Cardiac septum (tissue), 1 donor: Measurements from ENCODE around the gene B3GAT2. TPM values are rescaled to one million over a fixed set of nuclear protein-coding genes. Genes with fewer than 3 reads are reported as not detected.
A peak's percentile ranks its signal among the peaks of the same experiment; 100 is the strongest.
"Not testable (repeated sequence)": the region's sequence is repeated elsewhere in the genome, so short reads cannot be mapped to it uniquely, and the experiment has no call there.

Experiments used
- DNase-seq: peaks from one replicate; pipeline ENCODE4 v3.0.0-alpha.2; 2020; ENCODE audit warnings: low spot score
- intact Hi-C: fragments of 100-400 bp; cut with DNase I; formaldehyde crosslinking; loops from one replicate; pipeline ENCODE4 v1.14.0; 2022
- long read RNA-seq: library from polyadenylated mRNA; unstranded; transcript quantifications from one replicate; pipeline ENCODE4 v2.0.0, GENCODE V29; 2021
- total RNA-seq: library from RNA; stranded (reverse); fragmentation: NEBNext Ultra II Directional; extraction: Animal tissue kit (Norgen Biotek cat#: 25700); gene quantifications from one replicate; pipeline ENCODE4 v1.2.1, GENCODE V29; 2021
- donor health status: DM: no; HTN: no; CAD: no.

Gene B3GAT2
- not detected for total RNA-seq
- long read RNA-seq, partial matches to known transcripts = 0 of 4 reads
- long read RNA-seq, other reads (novel, unspliced or antisense) = 4 of 4 reads

DNA sequence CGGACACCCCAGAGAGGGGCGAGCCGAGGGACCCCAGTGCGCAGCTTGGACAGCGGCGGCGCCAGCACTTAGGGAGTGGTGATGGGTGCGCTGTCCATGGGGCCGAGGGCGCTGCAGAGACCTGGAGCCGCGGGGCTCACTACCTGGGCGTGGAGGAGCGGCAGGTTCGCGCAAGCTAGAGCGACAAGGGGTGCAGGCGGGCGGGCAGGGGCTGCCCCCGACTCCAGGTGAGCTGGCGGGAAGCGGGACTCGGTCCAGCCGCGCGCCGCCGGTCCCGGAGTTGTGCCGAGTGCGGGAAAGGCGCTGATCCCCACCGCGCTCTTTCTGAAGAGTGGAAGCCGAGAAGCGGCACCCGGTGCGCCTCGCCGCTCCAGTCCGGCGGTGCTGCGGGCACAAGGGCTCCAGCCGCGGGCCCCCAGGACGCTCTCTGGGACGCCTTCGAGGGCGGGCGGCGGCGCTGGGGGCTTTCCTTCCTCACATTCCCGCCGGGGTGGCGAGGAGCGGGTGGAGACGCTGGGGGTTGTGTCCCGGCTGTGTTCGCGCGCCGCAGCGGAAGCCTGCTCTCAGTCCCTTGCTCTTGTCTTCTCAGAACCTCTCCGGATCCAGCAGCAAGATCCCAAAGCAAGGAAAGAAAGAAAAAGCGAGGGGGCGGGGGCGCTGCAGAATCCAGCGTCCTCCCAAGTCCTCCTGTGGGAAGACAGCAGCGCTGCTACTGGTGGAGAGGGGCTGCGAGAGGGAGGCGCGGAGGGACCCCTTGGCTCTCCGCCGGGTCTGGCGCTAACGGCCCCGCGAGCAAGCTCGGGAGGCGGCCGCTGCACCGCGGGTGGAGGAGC is at the start of gene B3GAT2:
Gene B3GAT2 (minus strand): TSS at position 610 of the 833 bp plus-strand sequence. CDS start 631 bp downstream, outside the sequence.
- intact Hi-C loops = loop anchor here (5.0 to 10.0 kb wide), 2 partner anchors 254 to 412 kb away; no protein-coding TSS in a partner anchor
- no peak for DNase-seq

DNA sequence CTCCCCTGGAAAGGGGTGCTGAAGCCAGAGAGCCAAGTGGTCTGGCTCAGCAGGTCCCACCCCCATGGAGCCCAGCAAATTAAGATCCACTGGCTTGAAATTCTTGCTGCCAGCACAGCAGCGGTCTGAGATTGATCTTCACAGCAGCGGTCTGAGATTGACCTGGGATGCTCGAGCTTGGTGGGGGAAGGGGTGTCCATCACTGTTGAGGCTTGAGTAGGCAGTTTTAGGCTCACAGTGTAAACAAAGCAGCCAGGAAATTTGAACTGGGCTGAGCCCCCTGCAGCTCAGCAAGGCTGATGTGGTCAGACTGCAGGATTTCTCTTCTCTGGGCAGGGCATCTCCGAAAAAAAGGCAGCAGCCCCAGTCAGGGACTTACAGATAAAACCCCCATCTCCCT is 41.3 kb upstream of the B3GAT2 start:
- no peak for DNase-seq
- intact Hi-C loops = no loop called here

DNA sequence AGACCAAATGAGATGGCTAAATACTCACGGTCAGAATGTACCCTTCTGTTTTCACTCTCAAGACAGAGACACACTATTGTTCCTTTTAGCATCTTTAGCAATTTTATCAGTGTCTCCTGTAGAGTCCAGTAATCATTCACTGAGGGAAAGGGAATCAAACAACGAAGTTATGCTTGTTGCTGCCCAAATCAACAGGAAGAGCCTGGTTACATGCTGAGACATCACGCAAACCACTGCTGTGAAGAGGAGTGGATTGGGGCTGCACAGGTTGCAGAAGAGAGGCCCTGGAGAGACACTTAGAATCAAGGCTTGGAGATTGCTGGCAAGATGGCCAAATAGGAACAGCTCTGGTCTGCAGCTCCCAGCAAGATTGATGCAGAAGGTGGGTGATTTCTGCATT is 40.5 kb upstream of the B3GAT2 start:
- DNase-seq = no peak
- intact Hi-C loops = no loop called here

DNA sequence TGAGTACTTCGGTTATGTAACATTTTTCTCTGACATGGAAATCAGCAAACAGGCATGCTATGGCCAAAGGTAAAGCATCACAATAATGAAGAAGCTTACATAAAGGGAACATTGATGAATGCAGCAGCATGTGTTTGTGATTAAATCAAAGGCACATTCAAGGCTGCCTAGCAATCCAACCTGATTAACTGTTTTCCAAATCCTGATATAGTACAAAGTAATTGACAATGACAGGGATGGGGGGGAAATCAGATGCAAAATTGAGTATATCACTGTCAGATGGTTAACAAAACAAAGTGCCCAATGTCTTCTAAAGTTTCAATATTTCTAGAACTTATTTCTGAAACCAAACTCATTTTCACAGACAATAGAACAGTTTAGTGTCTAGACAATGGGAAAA is 39.2 kb upstream of the B3GAT2 start:
- no peak for DNase-seq
- intact Hi-C loops = no loop called here

GRCh38 chr6:70995411-70995810 is 38.6 kb upstream of the B3GAT2 start:
- no peak for DNase-seq
- intact Hi-C loops = no loop called here

- intact Hi-C loops = no loop called here
- no peak for DNase-seq
These were observed 34.4 kb upstream of the B3GAT2 start for GRCh38 chr6:70991253-70991652.

GRCh38 chr6:70985156-70985555 is 28.3 kb upstream of the B3GAT2 start:
- intact Hi-C loops = no loop called here
- no peak for DNase-seq

- intact Hi-C loops = no loop called here
- no peak for DNase-seq
These were observed 25.9 kb upstream of the B3GAT2 start for GRCh38 chr6:70982747-70983146.

GRCh38 chr6:70980727-70981126 is 23.9 kb upstream of the B3GAT2 start:
- intact Hi-C loops = no loop called here
- no peak for DNase-seq

DNA sequence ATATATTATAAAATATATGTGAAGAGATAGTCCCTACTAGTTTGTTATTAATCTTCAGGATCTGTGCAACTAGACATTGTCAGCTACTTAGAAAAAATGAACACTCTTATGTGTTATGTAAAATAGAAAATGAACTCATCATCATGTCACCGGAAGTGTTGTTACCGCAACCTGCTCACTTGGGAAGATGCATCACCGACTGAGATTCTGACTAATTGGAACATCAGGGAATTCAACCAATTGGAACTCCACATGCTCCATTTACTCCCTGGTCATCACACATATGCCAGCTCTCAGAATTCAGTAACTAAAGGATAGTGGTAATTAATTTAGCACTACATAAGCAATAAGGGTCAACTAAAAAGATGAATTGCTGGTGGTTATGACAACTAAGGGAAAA is 16.7 kb upstream of the B3GAT2 start:
- intact Hi-C loops = no loop called here

DNA sequence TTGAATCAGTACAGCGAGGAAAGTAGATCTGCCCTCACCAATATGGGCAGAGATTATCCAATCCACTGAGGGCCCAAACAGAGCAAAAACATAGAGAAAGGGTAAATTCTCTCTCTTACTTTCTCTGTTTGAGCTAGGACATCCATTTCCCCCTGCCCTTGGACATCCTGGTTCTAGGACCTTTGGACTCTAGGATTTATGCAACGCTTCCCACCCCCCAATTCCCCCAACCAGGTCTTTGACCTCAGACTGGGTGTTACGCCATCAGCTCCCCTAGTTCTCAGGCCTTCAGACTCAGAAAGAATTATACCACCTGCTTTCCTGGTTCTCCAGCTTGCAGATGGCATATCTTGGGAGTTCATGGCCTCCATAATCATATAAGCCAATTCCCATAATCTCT is 10.2 kb upstream of the B3GAT2 start:
- no peak for DNase-seq
- intact Hi-C loops = no loop called here

More for the DNA sequence above, 16.7 kb upstream of the B3GAT2 start:
- no peak for DNase-seq

- no peak for DNase-seq
- intact Hi-C loops = loop anchor here (5.0 to 10.0 kb wide), 2 partner anchors 255 to 412 kb away; no protein-coding TSS in a partner anchor
These were observed 391 bp upstream of the B3GAT2 start for GRCh38 chr6:70957284-70957617.

GRCh38 chr6:70956191-70956450 is 739 bp downstream of the B3GAT2 start:
- intact Hi-C loops = loop anchor here (5.0 to 10.0 kb wide), 2 partner anchors 254 to 411 kb away; no protein-coding TSS in a partner anchor
- DNase-seq = no peak

DNA sequence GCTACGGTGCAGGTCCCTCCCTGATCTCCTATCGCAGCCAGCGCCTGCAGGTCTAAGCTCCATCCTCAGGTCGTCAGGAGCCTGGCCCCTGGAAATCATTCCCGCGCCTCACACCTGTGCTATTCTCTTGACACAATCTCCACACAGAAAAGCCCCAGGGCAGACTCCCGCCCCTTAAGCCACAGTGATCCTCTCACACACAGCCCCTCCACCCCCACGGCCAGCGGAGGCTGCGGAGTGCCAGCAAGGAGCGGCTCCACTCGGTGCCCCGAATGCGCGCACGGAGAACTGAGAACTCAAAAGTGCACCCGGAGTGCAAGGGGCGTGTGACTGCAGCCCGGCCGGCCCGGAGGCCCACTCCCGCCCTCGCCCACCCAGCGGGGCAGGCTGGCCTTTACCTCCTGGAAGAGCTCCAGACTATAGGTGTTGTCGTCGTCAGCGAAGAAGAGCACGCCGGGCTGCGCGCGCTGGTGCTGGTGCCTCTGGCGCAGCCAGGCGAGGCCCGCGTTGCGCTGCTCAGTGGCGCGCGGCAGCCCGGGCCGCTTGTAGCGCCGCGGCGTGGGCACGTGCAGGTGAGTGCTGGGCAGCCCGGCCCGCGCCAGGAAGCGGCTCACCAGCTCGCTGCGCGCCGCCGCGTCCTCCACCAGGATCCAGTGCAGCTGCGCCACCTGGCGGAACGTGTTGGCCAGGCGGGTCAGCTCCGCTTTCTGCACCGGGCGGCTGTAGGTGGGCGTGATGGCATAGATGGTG is 1.2 kb downstream of the B3GAT2 start:
- DNase-seq = peak; percentile 91
- intact Hi-C loops = loop anchor here (5.0 to 10.0 kb wide), 2 partner anchors 253 to 411 kb away; no protein-coding TSS in a partner anchor

- DNase-seq = no peak
- intact Hi-C loops = loop anchor here (5.0 to 10.0 kb wide), 2 partner anchors 252 to 410 kb away; no protein-coding TSS in a partner anchor
These were observed 2.1 kb downstream of the B3GAT2 start for GRCh38 chr6:70954750-70955149.

DNA sequence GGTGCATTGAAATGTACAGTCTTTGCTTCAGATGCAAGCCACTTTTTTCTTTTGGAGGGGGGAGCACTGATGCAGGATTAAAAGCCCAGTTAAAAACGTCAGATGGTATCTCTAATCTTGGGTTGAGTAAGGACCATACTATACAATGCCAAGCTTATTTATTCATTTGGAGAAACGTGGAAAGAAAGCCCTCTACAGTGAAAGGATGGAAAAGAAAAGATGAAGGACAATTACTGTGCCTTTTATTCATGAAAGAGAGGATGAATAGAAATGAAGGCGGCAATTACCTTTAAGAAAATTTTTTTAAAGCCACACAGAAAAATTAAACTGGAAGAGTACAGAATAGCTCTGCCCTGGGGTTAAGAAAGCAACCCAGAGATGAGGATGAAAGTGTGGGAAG is 2.7 kb downstream of the B3GAT2 start:
- no peak for DNase-seq
- intact Hi-C loops = loop anchor here (10.0 kb wide), 1 partner anchor 409 kb away; no protein-coding TSS in a partner anchor

DNA sequence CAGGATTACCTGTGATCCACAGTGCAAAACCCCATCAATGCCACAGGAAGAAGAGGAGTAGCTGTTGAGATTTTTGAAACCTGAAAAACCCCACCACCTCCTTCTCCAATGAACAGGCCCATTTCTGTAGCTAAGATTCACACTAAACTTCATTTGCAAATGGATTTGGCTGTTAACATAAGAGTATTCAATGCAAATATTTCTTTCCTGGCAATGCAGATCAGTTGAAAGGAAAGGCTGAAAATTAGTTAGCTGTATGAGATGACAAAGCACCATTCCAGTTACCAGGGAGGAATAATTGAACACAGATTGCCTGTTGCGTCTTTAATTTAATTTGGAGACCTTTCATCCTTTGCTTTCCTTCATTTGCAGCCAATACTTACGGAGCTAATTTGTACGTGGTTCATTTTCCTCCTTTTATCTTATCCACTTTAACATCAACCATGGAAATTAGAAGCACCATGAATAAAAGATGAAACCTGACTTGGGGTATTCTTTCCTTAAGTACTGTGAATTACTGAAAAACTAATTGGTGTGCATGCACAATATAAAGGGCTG is 4.2 kb downstream of the B3GAT2 start:
- intact Hi-C loops = loop anchor here (10.0 kb wide), 1 partner anchor 408 kb away; no protein-coding TSS in a partner anchor
- DNase-seq = no peak

GRCh38 chr6:70944321-70944720 is 12.5 kb downstream of the B3GAT2 start:
- intact Hi-C loops, DNase-seq: not testable (repeated sequence)

- intact Hi-C loops = no loop called here
- DNase-seq = no peak
These were observed 23.0 kb downstream of the B3GAT2 start for GRCh38 chr6:70933853-70934252.

DNA sequence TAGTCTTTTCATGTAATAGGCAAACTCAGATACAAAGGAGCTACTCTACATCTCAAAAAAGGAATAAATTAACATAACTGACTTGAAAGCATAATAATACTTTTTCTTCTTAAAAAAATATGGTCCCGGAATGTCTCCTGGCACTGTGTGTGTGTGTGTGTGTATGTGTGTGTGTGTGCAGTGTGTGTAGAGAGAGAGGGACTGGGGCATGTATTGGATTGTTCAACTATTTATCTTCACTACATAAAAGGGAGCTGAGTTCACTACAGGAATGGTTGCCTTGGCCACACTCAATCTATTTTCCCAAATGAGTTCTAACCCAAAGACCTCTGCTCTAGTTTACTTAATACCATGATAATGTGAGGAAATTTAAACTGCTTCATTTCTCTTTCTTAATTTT is 51.1 kb downstream of the B3GAT2 start:
- DNase-seq = no peak
- intact Hi-C loops = no loop called here
